ENCODE measurements around the gene APOB. TPM values are rescaled to one million over a fixed set of nuclear protein-coding genes. Genes with fewer than 3 reads are reported as not detected.

Gene APOB
- total and polyA plus RNA-seq, 2 of the 13 experiments (the other 11 are each of a cell fraction or from before 2014, with no cell fraction given), result 1,569 to 2,515 TPM

- peak; percentile 96 for TF ChIP-seq CREM (IDR thresholded peaks at IDR 0.05)
- TF ChIP-seq CREM (CRISPR knock-in tag; IDR thresholded peaks at IDR 0.05), result no peak
- TF ChIP-seq MAFG (CRISPR knock-in tag; IDR thresholded peaks at IDR 0.05), result no peak
- peak; percentile 93 for TF ChIP-seq ZNF749 (CRISPR knock-in tag; IDR thresholded peaks at IDR 0.05; ENCODE audit: borderline replicate concordance)
- TF ChIP-seq FOSL2 (CRISPR knock-in tag; IDR thresholded peaks at IDR 0.05), result peak; percentile 92
- peak; percentile 97 for TF ChIP-seq ZBTB25 (CRISPR knock-in tag; IDR thresholded peaks at IDR 0.05)
- peak; percentile 100 for TF ChIP-seq FOXO1 (CRISPR knock-in tag; IDR thresholded peaks at IDR 0.05)
- no peak for TF ChIP-seq FOXM1 (CRISPR knock-in tag; IDR thresholded peaks at IDR 0.05)
- TF ChIP-seq SMAD9 (CRISPR knock-in tag; IDR thresholded peaks at IDR 0.05), result peak; percentile 49; the same call in 1 of the 2 replicates
- no peak for TF ChIP-seq TP53 (CRISPR knock-in tag; conservative IDR thresholded peaks at IDR 0.05)
- TF ChIP-seq SPEN (CRISPR knock-in tag; IDR thresholded peaks at IDR 0.05; ENCODE audit: low read depth), result peak; percentile 94; the same call in 1 of the 2 replicates
- TF ChIP-seq ZNF3 (CRISPR knock-in tag; IDR thresholded peaks at IDR 0.05), result peak; percentile 92
- peak; percentile 54; the same call in 1 of the 2 replicates for TF ChIP-seq PRDM10 (CRISPR knock-in tag; IDR thresholded peaks at IDR 0.05; ENCODE audit: low read depth)
- 0 out of 2 replicates have a peak, but pooled peaks have one; percentile 21 for TF ChIP-seq ZNF670 (CRISPR knock-in tag; IDR thresholded peaks at IDR 0.05; ENCODE audit: borderline replicate concordance)
- TF ChIP-seq ZNF761 (CRISPR knock-in tag; conservative IDR thresholded peaks at IDR 0.05), result no peak
- peak; percentile 96; the same call in 1 of the 2 replicates for TF ChIP-seq ZKSCAN8 (CRISPR knock-in tag; IDR thresholded peaks at IDR 0.05; ENCODE audit: borderline replicate concordance)
- peak; percentile 90 for TF ChIP-seq STAG1 (CRISPR knock-in tag; IDR thresholded peaks at IDR 0.05)
Observed at GRCh38 chr2:21042958-21043743, 722 bp downstream of the APOB start (continued).

Data from HepG2 (cell line).